Measurements from ENCODE around the gene ARHGAP45. TPM values are rescaled to one million over a fixed set of nuclear protein-coding genes. Genes with fewer than 3 reads are reported as not detected.

The ARHGAP45 gene
- total and polyA plus RNA-seq, 9 of the 15 experiments (the other 6 are each of a cell fraction or from before 2014, with no cell fraction given), result 0.08 to 22.1 (median 4.2) TPM

GRCh38 chr19:1069009-1069779 lies 2.2 kb downstream of the ARHGAP45 start (continued):
- TF ChIP-seq PBX2 (CRISPR knock-in tag; IDR thresholded peaks at IDR 0.05; ENCODE audit: low read depth), result no peak
- no peak for TF ChIP-seq PBX2 (tag; conservative IDR thresholded peaks at IDR 0.05; ENCODE audit: low read depth)
- peak; percentile 56; a peak in 3 of 4 replicates for TF ChIP-seq KDM1A (IDR thresholded peaks at IDR 0.05)
- no peak for TF ChIP-seq TAF9B (IDR thresholded peaks at IDR 0.05; ENCODE audit: partially characterized antibody)
- TF ChIP-seq ADNP (tag; IDR thresholded peaks at IDR 0.05), result 0 out of 2 replicates have a peak, but pooled peaks have one; percentile 57
- TF ChIP-seq ZNF24 (IDR thresholded peaks at IDR 0.05), result no peak
- no peak for TF ChIP-seq BCL6 (CRISPR knock-in tag; IDR thresholded peaks at IDR 0.05)
- TF ChIP-seq ZBTB26 (CRISPR knock-in tag; IDR thresholded peaks at IDR 0.05), result no peak
- TF ChIP-seq NKRF (IDR thresholded peaks at IDR 0.05; ENCODE audit: borderline replicate concordance), result no peak
- TF ChIP-seq GATAD2A (IDR thresholded peaks at IDR 0.05), result no peak
- no peak for TF ChIP-seq CEBPB (tag; IDR thresholded peaks at IDR 0.05)
- no peak for TF ChIP-seq ZNF277 (CRISPR knock-in tag; IDR thresholded peaks at IDR 0.05; ENCODE audit: borderline replicate concordance)
- no peak for TF ChIP-seq SMAD3 (CRISPR knock-in tag; conservative IDR thresholded peaks at IDR 0.05)
- no peak for TF ChIP-seq CUX1 (CRISPR knock-in tag; IDR thresholded peaks at IDR 0.05)
- TF ChIP-seq ZNF586 (CRISPR knock-in tag; conservative IDR thresholded peaks at IDR 0.05), result no peak
- no peak for TF ChIP-seq HNRNPL (IDR thresholded peaks at IDR 0.05; ENCODE audit: low read depth, low read length)
